Measurements from ENCODE around the gene SENP6. TPM values are rescaled to one million over a fixed set of nuclear protein-coding genes. Genes with fewer than 3 reads are reported as not detected.

The SENP6 gene
- 113 and 115 TPM in 2 replicates for polyA plus RNA-seq
- polyA minus RNA-seq: 242 and 247 TPM in 2 replicates

GRCh38 chr6:75601304-75602245 lies at the start of gene SENP6:
SENP6 (plus strand) TSS chr6:75601880; CDS start chr6:75602525, 645 bp downstream.
- H3K79me2 ChIP-seq (replicated peaks; ENCODE audit: insufficient read depth, low read length): peaks cover 61% of the 10 kb centered on the region
- no peaks in the 10 kb centered on the region for H4K20me1 ChIP-seq (ENCODE audit: insufficient read depth)
- H2AFZ ChIP-seq (ENCODE audit: low read depth, low read length): peak within 1 kb of the TSS; percentile 91
- no peaks in the 10 kb centered on the region for H3K9me2 ChIP-seq (ENCODE audit: insufficient read depth, low read length)
- peak within 1 kb of the TSS; percentile 89 for H3K4me3 ChIP-seq (ENCODE audit: low read length)
- H3K9me3 ChIP-seq (ENCODE audit: low read length): no peaks in the 10 kb centered on the region
- peak within 1 kb of the TSS; percentile 83 for H3K4me2 ChIP-seq (ENCODE audit: low read length)
- H3F3A ChIP-seq (ENCODE audit: insufficient read depth, low read length, poor library complexity, severe bottlenecking): no peaks in the 10 kb centered on the region
- H3K9ac ChIP-seq (ENCODE audit: low read length): peak within 1 kb of the TSS; percentile 98
- H3K27ac ChIP-seq (ENCODE audit: low read length): peak within 1 kb of the TSS; percentile 97
- H3K36me3 ChIP-seq (ENCODE audit: insufficient read depth, low read length): no peaks in the 10 kb centered on the region
- H3K27me3 ChIP-seq (ENCODE audit: insufficient read depth, low read depth, low read length): no peaks in the 10 kb centered on the region
- TF ChIP-seq EZH2 (IDR thresholded peaks at IDR 0.05; ENCODE audit: borderline replicate concordance, insufficient read depth, low read length, poor library complexity, severe bottlenecking) (no peak), CTCF (IDR thresholded peaks at IDR 0.05; ENCODE audit: poor library complexity, severe bottlenecking) (no peak), RAD21 (conservative IDR thresholded peaks at IDR 0.05) (no peak), REST (IDR thresholded peaks at IDR 0.05; ENCODE audit: borderline replicate concordance) (peak; percentile 81), MXI1 (conservative IDR thresholded peaks at IDR 0.05; ENCODE audit: poor library complexity, severe bottlenecking) (peak; percentile 41), EP300 (conservative IDR thresholded peaks at IDR 0.05; ENCODE audit: poor library complexity, severe bottlenecking) (no peak), POLR2AphosphoS5 (IDR thresholded peaks at IDR 0.05) (peak; percentile 80), SMC3 (conservative IDR thresholded peaks at IDR 0.05; ENCODE audit: poor library complexity) (no peak), TAF1 (IDR thresholded peaks at IDR 0.05; ENCODE audit: low read depth) (peak; percentile 53)

- Histone ChIP-seq H3K4me2 (ENCODE audit: low read length) (no peak overlapping the region), H3K36me3 (ENCODE audit: insufficient read depth, low read length) (no peaks in the 10 kb centered on the region), H3F3A (ENCODE audit: insufficient read depth, low read length, poor library complexity, severe bottlenecking) (no peaks in the 10 kb centered on the region), H3K27me3 (ENCODE audit: insufficient read depth, low read depth, low read length) (no peaks in the 10 kb centered on the region), H3K79me2 (replicated peaks; ENCODE audit: insufficient read depth, low read length) (no peaks in the 10 kb centered on the region), H4K20me1 (ENCODE audit: insufficient read depth) (no peaks in the 10 kb centered on the region), H3K9me3 (ENCODE audit: low read length) (no peaks in the 10 kb centered on the region), H3K4me3 (ENCODE audit: low read length) (no peak overlapping the region), H3K9me2 (ENCODE audit: insufficient read depth, low read length) (no peaks in the 10 kb centered on the region), H2AFZ (ENCODE audit: low read depth, low read length) (no peak overlapping the region), H3K9ac (ENCODE audit: low read length) (no peak overlapping the region), H3K27ac (ENCODE audit: low read length) (no peak overlapping the region)
- peak; percentile 29 for TF ChIP-seq POLR2AphosphoS5 (IDR thresholded peaks at IDR 0.05)
- TF ChIP-seq MXI1 (conservative IDR thresholded peaks at IDR 0.05; ENCODE audit: poor library complexity, severe bottlenecking): no peak
- TF ChIP-seq EP300 (conservative IDR thresholded peaks at IDR 0.05; ENCODE audit: poor library complexity, severe bottlenecking): no peak
Observed at GRCh38 chr6:75556240-75556639, 45.4 kb upstream of the SENP6 start.

Data from neural cell (in vitro differentiated cells).